ENCODE data around the gene S100A2.
"Not testable (repeated sequence)": the region's sequence is repeated elsewhere in the genome, so short reads cannot be mapped to it uniquely, and the experiment has no call there.

The S100A2 gene

DNA sequence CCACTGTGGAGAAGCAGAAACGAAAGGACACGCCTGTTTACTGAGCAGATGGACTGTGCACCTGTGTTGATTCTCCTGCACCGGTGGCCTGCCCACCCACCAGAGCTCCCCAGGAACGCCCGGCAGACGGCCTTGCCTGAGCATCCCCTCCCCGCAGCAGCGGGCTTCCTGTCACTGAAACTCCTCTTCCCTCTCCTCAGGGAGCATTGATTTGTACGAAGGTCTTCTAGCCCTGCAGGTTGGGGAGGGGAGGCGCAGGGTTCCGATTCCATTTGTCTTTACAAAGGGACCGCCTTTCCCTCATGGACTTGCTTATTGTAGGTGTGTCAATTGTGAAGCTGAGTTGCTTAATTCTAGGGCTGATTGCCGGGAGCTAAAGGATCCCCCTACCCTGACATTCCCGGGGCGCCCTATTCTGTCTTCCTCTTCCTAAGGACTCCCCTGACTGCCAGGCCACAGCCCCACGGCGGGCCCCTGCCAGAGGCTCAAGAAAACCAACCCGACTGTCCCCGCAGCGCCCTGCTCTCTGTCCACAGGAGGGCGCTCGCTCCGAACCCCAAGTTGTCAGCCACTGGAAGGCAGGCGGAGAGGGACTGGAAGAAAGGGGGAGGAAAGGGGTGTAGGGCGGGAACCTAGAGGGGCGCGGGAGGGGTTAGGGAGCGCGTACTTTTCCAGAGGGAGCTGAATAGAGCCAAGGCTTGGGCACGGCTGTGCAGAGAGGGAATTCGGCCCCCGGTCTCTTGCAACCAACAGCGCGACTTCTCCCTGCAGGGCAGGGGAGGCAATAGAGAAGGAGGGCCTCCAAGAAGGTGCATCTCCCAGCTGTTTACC is 32.7 kb downstream of the S100A2 start:
- DNase-seq (ENCODE audit: low read depth), result no peak

DNA sequence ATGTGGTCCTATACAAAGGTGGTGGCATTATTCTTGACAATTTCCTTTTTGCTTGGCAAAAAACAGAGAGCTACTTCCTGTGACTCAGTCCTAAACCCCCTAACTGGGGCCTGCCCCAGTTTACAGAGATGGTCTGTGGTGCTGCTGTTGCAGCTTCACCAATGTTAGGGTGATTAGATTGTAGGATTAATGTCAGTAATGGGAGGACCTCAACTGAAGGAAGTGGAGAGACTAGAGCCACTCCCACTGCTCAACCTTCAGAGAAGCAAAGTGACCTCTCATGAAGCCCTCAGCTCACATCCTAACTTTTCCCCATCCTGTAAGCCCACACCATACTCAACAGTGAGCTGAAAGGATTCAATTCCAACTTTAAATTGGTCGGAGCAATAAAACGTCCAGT is 33.5 kb downstream of the S100A2 start:
- no peak for DNase-seq (ENCODE audit: low read depth)

DNA sequence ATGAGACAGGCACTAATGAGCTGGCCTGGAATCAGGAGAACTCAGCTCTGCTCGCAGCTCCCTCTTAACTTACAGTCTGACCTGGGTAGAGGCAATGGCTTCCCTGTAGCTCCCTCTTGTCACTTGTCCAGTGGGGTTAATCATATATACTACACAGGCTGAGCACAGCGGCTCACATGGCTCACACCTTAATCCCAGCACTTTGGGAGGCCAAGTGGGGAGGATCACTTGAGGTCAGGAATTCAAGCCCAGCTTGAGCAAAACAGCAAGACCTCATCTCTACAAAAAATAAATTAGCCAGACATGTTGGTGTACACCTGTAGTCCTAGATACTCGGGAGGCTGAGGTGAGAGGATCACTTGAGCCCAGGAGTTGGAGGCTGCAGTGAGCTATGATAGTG is 34.0 kb downstream of the S100A2 start:
- no peak for DNase-seq (ENCODE audit: low read depth)

DNA sequence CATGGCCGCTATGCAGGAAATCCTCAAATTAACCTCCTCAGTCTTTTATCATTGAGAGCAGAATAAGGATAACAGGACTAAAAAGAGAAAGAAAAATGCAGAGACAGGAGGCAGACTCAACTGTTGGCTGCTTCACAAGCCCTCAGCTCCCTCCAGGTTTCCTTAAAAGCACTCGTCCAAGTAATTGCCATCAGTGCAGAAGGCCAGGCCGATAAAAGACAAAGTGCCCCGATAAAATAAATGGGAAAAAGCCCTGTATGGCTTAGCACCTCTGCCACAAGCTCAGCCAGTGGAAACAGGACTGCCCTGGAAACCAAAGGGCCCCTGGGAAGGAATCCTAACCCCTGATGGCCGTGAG is 38.0 kb downstream of the S100A2 start:
- no peak for DNase-seq (ENCODE audit: low read depth)

DNA sequence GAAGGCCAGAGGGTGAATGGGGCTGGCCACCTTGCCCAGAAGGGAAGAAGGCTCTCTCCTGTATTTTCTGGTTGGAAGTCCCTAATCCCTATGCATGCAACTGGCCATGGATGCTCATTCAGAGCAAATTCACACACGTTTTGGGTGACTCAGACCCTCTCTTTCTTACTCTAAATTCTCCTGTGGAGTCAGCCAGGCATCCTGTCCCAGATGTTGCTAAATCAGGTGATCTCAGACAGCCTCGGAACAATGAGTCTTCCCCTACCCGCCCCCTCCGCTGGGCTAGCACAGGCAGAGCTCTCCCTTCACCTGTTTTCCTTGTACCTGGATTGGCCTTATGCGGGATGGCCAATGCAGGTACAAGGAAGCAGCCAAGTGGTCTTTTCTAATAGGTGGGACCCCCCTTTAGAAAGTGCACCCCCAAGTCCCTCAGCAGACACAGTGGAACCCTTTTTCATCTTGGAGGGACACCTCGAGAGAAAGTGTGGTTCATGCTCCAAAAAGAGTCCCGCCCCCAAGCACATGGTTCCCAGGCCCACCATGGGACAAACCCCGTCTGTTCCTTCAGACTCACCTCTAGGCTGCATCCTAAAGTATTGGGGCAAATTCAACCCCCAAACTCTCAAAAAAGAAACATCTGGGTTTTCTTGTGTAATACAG is 38.5 kb downstream of the S100A2 start:
- no peak for DNase-seq (ENCODE audit: low read depth)

DNA sequence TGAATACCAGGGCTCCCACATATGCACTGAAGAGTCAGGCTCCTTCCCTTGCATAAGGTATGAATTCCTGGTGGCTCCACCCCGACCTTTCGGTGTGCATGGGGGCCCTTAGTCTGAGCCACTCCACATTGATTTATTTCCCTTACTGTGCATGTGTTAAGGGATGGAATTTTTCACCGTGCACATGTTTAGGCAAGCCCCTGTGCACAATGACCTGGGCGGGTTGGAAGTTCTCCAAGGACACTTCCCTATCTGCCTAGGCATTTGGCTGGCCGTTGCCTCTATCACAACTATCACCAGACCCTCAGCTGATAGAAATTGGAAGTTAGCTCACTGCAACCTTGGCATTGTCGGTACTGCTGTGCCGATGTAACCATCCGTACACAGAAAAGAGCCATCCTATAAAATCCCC is 39.5 kb downstream of the S100A2 start:
- DNase-seq (ENCODE audit: low read depth), result no peak

DNA sequence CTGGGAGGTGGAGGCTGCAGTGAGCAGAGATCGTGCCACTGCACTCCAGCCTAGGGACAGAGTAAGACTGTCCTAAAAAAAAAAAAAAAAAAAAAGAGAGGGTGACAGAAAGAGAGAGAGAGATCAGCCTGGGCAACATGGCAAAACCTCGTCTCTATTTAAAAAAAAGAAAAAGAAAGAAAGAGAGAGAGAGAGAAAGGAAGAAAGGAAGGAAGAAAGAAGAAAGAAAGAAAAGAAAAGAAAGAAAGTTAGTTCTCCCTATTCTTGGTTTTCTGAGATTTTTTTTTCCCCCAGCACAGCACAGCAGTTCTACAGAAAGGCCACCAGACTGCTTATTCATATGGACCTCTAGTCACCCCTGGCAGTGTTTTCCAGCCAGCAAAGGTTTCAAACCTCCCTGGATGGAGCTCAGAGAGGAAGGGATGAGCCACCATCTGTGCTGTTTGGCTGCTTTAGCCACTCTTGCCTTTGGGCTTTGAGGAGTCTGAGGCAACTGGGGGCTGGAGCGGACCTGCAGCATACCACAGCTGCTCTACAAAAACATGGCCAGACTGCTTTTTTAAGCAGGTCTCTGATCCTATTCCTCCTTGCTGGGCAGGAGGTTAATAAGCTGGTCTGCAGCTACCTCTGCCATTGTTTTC is 40.4 kb downstream of the S100A2 start:
- DNase-seq (ENCODE audit: low read depth), result no peak

DNA sequence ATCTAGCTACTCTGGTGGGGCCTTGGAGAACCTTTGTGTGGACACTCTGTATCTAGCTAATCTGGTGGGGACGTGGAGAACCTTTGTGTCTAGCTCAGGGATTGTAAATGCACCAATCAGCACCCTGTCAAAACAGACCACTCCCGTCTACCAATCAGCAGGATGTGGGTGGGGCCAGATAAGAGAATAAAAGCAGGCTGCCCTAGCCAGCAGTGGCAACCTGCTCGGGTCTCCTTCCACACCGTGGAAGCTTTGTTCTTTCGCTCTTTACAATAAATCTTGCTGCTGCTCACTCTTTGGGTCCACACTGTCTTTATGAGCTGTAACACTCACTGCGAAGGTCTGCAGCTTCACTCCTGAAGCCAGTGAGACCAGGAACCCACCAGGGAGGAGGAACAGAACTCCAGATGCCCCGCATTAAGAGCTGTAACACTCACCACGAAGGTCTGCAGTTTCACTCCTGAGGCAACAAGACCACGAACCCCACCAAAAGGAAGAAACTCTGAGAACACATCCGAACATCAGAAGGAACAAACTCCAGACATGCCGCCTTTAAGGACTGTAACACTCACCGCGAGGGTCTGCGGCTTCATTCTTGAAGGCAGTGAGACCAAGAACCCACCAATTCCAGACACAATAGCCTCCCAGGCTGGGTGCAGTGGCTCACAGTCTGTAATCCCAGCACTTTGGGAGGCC is 43.1 kb downstream of the S100A2 start:
- DNase-seq (ENCODE audit: low read depth), result not testable (repeated sequence)

DNA sequence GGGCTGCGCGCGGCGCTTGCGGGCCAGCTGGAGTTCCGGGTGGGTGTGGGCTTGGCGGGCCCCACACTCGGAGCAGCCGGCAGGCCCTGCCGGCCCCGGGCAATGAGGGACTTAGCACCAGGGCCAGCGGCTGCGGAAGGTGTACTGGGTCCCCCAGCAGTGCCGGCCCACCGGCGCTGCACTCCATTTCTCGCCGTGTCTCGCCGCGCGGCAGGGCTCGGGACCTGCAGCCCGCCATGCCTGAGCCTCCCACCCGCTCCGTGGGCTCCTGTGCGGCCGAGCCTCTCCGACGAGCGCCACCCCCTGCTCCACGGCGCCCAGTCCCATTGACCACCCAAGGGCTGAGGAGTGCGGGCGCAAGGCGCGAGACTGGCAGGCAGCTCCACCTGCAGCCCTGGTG is 43.8 kb downstream of the S100A2 start:
- not testable (repeated sequence) for DNase-seq (ENCODE audit: low read depth)

DNA sequence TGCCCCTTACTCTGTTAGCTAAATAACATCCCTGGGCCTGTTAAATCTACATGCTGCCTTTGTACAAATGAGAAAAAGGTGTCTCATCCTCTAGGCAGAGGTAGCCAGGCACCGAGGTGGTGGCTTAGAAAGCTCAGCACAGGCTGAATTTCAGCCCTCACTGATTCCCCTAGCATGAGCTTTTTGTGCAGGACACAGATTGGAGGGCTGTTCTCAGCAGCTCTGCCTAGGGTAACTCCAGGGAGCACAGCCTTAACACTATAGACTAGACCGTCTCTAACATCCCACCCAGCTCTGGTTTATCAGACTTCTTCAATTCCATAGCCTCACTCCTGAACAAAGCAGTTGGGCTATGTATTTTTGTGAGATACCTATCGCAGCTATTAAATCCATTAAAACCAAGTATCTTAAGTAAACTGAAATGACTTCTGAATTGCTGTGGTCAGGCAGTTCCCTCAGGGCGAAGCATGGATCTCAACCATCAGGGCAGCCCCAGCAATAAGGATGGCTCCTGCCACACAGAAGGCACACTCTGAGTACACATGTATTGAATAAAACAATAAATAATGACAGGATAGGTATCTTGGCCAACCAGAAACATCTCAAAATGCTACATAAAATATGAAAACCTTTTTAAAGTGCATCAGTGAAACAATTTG is 44.7 kb downstream of the S100A2 start:
- DNase-seq (ENCODE audit: low read depth), result no peak

DNA sequence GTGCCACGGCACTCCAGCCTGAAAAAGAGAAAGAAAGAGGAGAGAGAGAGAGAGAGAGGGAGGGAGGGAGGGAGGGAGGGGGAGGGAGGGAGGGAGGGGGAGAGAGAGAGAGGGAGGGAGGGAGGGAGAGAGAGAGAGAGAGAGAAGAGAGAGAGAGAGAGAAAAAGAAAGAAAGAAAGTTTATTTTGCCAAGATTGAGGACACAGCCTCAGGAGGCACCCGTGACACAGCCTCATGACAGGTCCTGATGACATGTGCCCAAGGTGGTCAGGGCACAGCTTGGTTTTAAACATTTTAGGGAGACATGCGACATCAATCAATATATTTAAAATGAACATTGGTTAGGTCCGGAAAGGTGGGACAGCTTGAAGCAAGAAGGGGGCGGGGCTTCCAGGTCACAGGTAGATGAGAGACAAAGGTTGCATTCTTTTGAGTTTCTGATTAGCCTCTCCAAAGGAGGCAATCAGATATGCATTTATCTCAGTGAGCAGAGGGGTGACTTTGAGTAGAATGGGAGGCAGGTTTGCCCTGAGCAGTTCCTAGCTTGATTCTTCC is 45.4 kb downstream of the S100A2 start:
- not testable (repeated sequence) for DNase-seq (ENCODE audit: low read depth)

DNA sequence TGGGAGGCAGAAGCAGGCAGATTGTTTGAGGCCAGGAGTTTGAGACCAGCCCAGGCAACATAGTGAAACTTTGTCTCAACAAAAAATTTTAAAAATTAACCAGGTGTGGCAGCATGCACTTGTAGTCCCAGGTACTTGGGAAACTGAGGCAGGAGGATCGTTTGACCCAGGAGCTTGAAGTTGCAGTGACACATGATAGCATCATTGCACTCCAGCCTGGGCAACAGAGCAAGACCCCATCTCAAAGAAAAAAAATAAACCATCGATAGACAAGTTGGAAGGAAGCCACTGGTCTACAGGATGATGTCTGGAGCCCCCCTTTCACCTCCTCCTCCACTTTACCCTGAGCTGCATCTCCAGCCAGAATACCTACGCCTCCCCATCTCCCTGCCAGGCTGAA is 46.4 kb downstream of the S100A2 start:
- DNase-seq (ENCODE audit: low read depth), result no peak

DNA sequence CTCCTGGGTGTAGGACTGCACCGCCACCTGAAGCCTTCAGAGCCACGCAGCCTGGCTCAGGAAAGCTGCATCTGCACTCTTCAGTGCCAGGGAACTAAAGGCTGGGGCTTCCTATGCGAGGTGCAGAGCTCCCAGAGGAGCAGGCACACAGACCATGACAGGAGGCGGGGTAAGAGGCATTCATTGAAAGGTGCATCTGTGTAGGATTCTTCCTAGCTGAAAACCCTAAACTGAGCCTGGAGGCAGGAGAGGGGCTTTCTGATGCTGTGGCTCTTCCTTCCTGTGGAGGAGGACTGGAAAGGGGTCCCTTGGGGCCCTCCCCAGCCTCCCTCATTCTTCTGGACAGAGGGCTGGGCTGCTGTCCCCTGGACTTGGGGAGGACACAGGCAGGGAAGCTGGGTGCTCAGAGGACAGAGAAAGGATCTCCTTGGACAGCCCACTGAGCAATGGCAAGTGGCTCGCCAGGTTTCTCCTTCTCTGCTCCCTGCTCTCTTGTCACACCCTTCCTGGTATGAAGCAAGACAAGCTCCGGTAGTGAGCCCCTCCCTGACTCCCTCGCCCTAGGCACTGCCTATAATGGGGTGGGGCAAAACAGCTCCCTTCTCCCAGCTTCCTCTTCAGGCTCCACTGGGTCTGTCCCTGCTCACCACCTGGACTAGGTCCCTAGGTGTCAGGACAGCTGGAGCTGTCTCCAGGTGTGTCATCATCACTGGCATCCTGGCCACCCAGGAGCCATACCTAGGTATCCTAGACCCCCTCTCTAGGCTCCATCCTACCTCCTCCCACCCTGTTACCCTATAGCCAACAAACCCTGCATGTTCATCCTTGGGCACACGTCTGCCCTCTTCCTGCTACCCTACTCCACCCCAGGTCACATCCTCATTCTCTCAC is 49.9 kb downstream of the S100A2 start:
- DNase-seq (ENCODE audit: low read depth), result no peak

DNA sequence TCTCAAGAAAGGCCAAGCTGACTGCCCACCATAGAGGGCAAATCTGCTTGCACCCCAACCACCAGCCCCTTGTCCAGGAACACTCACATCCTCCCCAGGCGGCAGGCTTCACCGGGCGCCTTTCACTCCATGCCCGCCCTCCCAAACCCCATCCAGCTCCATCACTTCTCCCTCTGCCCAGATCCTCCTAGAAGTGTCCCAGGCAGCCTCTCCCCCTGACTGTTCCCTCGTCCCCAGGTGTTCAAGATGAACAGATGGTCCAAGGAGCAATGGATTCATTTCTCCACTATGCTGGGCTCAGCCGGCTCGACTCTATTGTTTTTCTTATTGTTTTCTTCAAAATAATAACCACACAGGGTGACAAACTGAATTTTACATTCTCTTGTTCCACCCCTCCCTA is 52.0 kb downstream of the S100A2 start:
- DNase-seq (ENCODE audit: low read depth), result no peak

DNA sequence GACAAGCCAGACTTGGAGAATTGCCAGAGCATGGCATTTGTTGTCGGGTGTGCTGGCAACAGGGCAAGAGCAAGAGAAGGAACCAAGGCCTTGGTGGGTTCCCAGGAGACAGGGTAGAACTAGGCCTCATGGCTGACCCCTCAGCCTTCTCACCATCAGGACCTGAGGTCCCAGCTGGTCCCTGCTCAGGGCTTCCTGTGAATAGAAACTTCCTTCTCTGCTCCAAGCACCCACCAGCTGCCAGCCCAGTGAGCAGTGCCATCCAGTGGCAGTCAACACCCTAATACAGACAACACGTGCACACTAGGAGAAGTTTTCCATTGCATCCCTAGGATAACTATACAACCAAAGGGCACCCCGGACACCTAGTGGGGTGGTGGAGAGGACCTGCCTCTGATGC is 52.6 kb downstream of the S100A2 start:
- no peak for DNase-seq (ENCODE audit: low read depth)

All from GM04503 (cell line).